ENCODE measurements around the gene DOCK7. TPM values are rescaled to one million over a fixed set of nuclear protein-coding genes. Genes with fewer than 3 reads are reported as not detected.

The DOCK7 gene
- total and polyA plus RNA-seq, 2 of the 13 experiments (the other 11 are each of a cell fraction or from before 2014, with no cell fraction given) = 45.7 to 67.2 TPM

GRCh38 chr1:62686822-62687221 lies 1.4 kb downstream of the DOCK7 start:
- Histone ChIP-seq H3K4me3 (replicated peaks in 1 of 3; ENCODE audit: insufficient read depth in 1 of 3, low read depth in 2 of 3, low read length in 3 of 3) (peak overlapping the region; percentile 75 to 100 (median 96)), H3K27ac (ENCODE audit: extremely low read length, insufficient read depth, low read length) (peak overlapping the region; percentile 89), H3K9ac (ENCODE audit: insufficient read depth, low read depth, low read length) (peak overlapping the region; percentile 97), H3K79me2 (ENCODE audit: insufficient read depth, low read length) (peaks cover 86% of the 10 kb centered on the region), H3K9me3 (ENCODE audit: low read length) (no peaks in the 10 kb centered on the region), H3K4me1 (ENCODE audit: insufficient read depth, low read length) (peaks cover 71% of the 10 kb centered on the region), H4K20me1 (ENCODE audit: insufficient read depth, low read length) (peaks cover 3% of the 10 kb centered on the region), H3K27me3 (ENCODE audit: control insufficient read depth in 1 of 2, insufficient read depth in 2 of 2, low read length in 2 of 2) (peaks cover 0 to 5% of the 10 kb centered on the region in 2 experiments; a peak in 2 of 5 replicates), H3K4me2 (ENCODE audit: low read depth, low read length) (peak overlapping the region; percentile 74), H2AFZ (ENCODE audit: low read length) (no peak overlapping the region), H3K36me3 (replicated peaks in 1 of 2; ENCODE audit: control insufficient read depth in 1 of 2, insufficient read depth in 2 of 2, low read length in 2 of 2) (peaks cover 0 to 2% of the 10 kb centered on the region in 2 experiments; a peak in 1 of 5 replicates)
- DNase-seq (ENCODE audit: low spot score) (no peak), FAIRE-seq (no peak), ATAC-seq (no peak)
- intact Hi-C loops (cut with micrococcal nuclease; ENCODE audit: unreplicated experiment) (loop anchor here (5.0 kb wide), 1 partner anchor 65 kb away; no protein-coding TSS in a partner anchor), in situ Hi-C loops (cut with HindIII; ENCODE audit: extremely low pct_ligation_motif_present, low pct_unique_long_range_greater_than_20kb) (loop anchor here (5.0 kb wide), 1 partner anchor 45 kb away; no protein-coding TSS in a partner anchor)
- 60% methylated on average over 7 of the region's 7 CpGs for WGBS (ENCODE audit: low lambda C conversion rate)
- BruUV-seq (replicated peaks) = no TSS peak
- CTCF ChIA-PET (ENCODE audit: low intra/inter-chr PET ratio, low total read pairs) = no interaction called here
- TF ChIP-seq ZFAT (CRISPR knock-in tag; conservative IDR thresholded peaks at IDR 0.05) = no peak
- TF ChIP-seq ZNF770 (CRISPR knock-in tag; IDR thresholded peaks at IDR 0.05) = peak; percentile 91
- TF ChIP-seq ARNT2 (CRISPR knock-in tag; IDR thresholded peaks at IDR 0.05; ENCODE audit: low read depth) = no peak
- no peak for TF ChIP-seq GMEB2 (CRISPR knock-in tag; IDR thresholded peaks at IDR 0.05; ENCODE audit: low read depth)
- no peak for TF ChIP-seq ZNF670 (CRISPR knock-in tag; IDR thresholded peaks at IDR 0.05; ENCODE audit: borderline replicate concordance)
- no peak for TF ChIP-seq ZNF607 (CRISPR knock-in tag; IDR thresholded peaks at IDR 0.05; ENCODE audit: borderline replicate concordance)
- TF ChIP-seq RBFOX2 (IDR thresholded peaks at IDR 0.05; ENCODE audit: low read depth, low read length) = no peak
- no peak for TF ChIP-seq SYNCRIP (IDR thresholded peaks at IDR 0.05; ENCODE audit: insufficient read depth, low read depth, low read length)
- no peak for TF ChIP-seq RFX5 (IDR thresholded peaks at IDR 0.05; ENCODE audit: low read depth, low read length)
- no peak for TF ChIP-seq ZNF432 (CRISPR knock-in tag; IDR thresholded peaks at IDR 0.05; ENCODE audit: borderline replicate concordance)
- TF ChIP-seq NFATC3 (CRISPR knock-in tag; IDR thresholded peaks at IDR 0.05) = no peak
- 0 out of 2 replicates have a peak, but pooled peaks have one; percentile 38 for TF ChIP-seq ARID2 (CRISPR knock-in tag; IDR thresholded peaks at IDR 0.05; ENCODE audit: borderline replicate concordance)
- no peak for TF ChIP-seq RXRA (CRISPR knock-in tag; IDR thresholded peaks at IDR 0.05)
- TF ChIP-seq ZSCAN21 (CRISPR knock-in tag; IDR thresholded peaks at IDR 0.05; ENCODE audit: borderline replicate concordance) = no peak
- TF ChIP-seq ZNF121 (CRISPR knock-in tag; IDR thresholded peaks at IDR 0.05) = no peak
- TF ChIP-seq ATM (IDR thresholded peaks at IDR 0.05; ENCODE audit: borderline replicate concordance) = no peak
- POLR2A ChIA-PET = interaction anchor here (0.8 kb wide), 1 partner anchor 92 kb away, joined by 3 read pairs; no protein-coding TSS in a partner anchor

All from HepG2 (cell line).